DND-41 (cell line): ENCODE results near the gene IQSEC1.

Source experiments
- ATAC-seq: fragments of 200-7000 bp; cut with Tn5 transposase; 3 replicates; pipeline ENCODE4 v1.9.1; 2021; ENCODE audit warnings: low read depth; ENCODE audit not compliant: insufficient read depth
- DNase-seq: peaks from one replicate; pipeline ENCODE4 v3.0.0-alpha.2; 2020
- H2AFZ ChIP-seq: 2 replicates; pipeline ENCODE4 v1.6.0; 2012; ENCODE audit warnings: low read depth, low read length
- H3K27ac ChIP-seq: 2 replicates; pipeline ENCODE4 v1.5.1; 2012; ENCODE audit warnings: low read length, inconsistent platforms
- H3K27me3 ChIP-seq: fragments of 200-600 bp; sonication (generic); 2 replicates; pipeline ENCODE4 v1.6.0; 2012; ENCODE audit warnings: low read length, mild to moderate bottlenecking, inconsistent platforms; ENCODE audit not compliant: insufficient read depth, poor library complexity
- H3K36me3 ChIP-seq: 2 replicates; pipeline ENCODE4 v1.5.1; 2012; ENCODE audit warnings: low read length, inconsistent platforms; ENCODE audit not compliant: insufficient read depth
- H3K4me1 ChIP-seq: 2 replicates; pipeline ENCODE4 v1.5.1; 2012; ENCODE audit warnings: mild to moderate bottlenecking, low read length; ENCODE audit not compliant: insufficient read depth
- H3K4me2 ChIP-seq: 2 replicates; pipeline ENCODE4 v1.6.0; 2012; ENCODE audit warnings: mild to moderate bottlenecking, moderate library complexity, low read length, inconsistent platforms; ENCODE audit not compliant: insufficient read depth
- H3K4me3 ChIP-seq, 2 experiments: fragments of 200-600 bp in 1 of 2; shearing (Covaris generic) in 1 of 2; 2 replicates each; pipeline ENCODE4 v1.5.1; 2012 to 2016; ENCODE audit warnings: inconsistent platforms in 2 of 2, low read length in 2 of 2, mild to moderate bottlenecking in 2 of 2, low read depth in 1 of 2, moderate library complexity in 1 of 2
- H3K79me2 ChIP-seq: 2 replicates; pipeline ENCODE4 v1.6.0; 2012; ENCODE audit warnings: low read length, inconsistent platforms; ENCODE audit not compliant: insufficient read depth
- H3K9ac ChIP-seq: 2 replicates; pipeline ENCODE4 v1.6.0; 2012; ENCODE audit warnings: low read depth, mild to moderate bottlenecking, inconsistent platforms, low read length, moderate library complexity
- H3K9me3 ChIP-seq: 2 replicates; pipeline ENCODE4 v1.5.1; 2012; ENCODE audit warnings: low read length, moderate library complexity, mild to moderate bottlenecking, inconsistent platforms; ENCODE audit not compliant: insufficient read depth, severe bottlenecking
- H4K20me1 ChIP-seq: 2 replicates; pipeline ENCODE4 v1.6.0; 2012; ENCODE audit warnings: low read length; ENCODE audit not compliant: insufficient read depth
- EZH2 ChIP-seq: IDR thresholded peaks from 3 replicates; pipeline ENCODE4 v1.6.1; 2012; ENCODE audit warnings: borderline replicate concordance, low read depth, mild to moderate bottlenecking, moderate library complexity, low read length, inconsistent platforms; ENCODE audit not compliant: severe bottlenecking
- TF ChIP-seq, protein P1 (sequence below): IDR thresholded peaks from 2 replicates; pipeline ENCODE4 v1.5.1; 2012; ENCODE audit warnings: borderline replicate concordance, low read length, moderate library complexity, mild to moderate bottlenecking; ENCODE audit not compliant: poor library complexity, severe bottlenecking; ENCODE audit errors: extremely low read depth

Gene IQSEC1

DNA sequence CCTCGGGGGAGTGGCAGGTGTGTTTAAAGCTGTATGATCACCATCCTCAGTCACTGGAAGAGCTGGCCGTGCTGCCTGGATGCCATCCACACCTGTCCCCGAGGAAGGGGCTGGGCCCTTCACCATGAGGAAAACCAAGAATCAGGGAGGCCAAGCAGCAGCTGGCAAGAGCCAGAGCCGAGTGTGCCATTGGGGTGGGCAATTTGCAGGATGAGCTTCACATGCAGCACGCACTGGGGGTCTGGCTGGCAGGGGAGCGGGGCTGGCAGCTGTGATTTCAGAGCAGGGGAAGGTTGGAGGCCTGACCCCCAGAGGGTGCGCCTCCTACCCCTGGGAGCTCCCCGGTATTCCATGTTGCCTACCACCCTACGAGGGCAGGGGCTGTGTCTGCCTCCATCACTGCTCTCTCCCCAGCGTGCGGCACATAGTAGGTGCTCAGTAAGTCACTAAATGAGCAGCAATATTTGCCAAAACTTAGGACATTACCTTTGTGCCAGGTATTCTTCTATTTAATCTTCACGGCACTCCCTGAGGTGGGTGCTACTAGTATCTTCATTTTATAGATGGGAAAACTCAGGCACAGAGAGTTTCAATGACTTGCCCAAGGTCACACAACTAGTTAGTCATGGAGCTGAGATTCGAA lies 30.3 kb upstream of the IQSEC1 start:
- no peak overlapping the region for H3K4me3 ChIP-seq
- no peaks in the 10 kb centered on the region for H4K20me1 ChIP-seq
- no peaks in the 10 kb centered on the region for H3K79me2 ChIP-seq
- no peak for DNase-seq
- H3K36me3 ChIP-seq = no peaks in the 10 kb centered on the region
- no peaks in the 10 kb centered on the region for H3K9me3 ChIP-seq
- ATAC-seq = no peak
- H3K27me3 ChIP-seq = no peaks in the 10 kb centered on the region
- no peak overlapping the region for H3K4me2 ChIP-seq
- no peak overlapping the region for H2AFZ ChIP-seq
- H3K4me1 ChIP-seq = no peaks in the 10 kb centered on the region
- TF ChIP-seq EZH2 = no peak
- TF ChIP-seq, protein P1, sequence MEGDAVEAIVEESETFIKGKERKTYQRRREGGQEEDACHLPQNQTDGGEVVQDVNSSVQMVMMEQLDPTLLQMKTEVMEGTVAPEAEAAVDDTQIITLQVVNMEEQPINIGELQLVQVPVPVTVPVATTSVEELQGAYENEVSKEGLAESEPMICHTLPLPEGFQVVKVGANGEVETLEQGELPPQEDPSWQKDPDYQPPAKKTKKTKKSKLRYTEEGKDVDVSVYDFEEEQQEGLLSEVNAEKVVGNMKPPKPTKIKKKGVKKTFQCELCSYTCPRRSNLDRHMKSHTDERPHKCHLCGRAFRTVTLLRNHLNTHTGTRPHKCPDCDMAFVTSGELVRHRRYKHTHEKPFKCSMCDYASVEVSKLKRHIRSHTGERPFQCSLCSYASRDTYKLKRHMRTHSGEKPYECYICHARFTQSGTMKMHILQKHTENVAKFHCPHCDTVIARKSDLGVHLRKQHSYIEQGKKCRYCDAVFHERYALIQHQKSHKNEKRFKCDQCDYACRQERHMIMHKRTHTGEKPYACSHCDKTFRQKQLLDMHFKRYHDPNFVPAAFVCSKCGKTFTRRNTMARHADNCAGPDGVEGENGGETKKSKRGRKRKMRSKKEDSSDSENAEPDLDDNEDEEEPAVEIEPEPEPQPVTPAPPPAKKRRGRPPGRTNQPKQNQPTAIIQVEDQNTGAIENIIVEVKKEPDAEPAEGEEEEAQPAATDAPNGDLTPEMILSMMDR = no peak
- no peak overlapping the region for H3K9ac ChIP-seq
- no peak overlapping the region for H3K27ac ChIP-seq

DNA sequence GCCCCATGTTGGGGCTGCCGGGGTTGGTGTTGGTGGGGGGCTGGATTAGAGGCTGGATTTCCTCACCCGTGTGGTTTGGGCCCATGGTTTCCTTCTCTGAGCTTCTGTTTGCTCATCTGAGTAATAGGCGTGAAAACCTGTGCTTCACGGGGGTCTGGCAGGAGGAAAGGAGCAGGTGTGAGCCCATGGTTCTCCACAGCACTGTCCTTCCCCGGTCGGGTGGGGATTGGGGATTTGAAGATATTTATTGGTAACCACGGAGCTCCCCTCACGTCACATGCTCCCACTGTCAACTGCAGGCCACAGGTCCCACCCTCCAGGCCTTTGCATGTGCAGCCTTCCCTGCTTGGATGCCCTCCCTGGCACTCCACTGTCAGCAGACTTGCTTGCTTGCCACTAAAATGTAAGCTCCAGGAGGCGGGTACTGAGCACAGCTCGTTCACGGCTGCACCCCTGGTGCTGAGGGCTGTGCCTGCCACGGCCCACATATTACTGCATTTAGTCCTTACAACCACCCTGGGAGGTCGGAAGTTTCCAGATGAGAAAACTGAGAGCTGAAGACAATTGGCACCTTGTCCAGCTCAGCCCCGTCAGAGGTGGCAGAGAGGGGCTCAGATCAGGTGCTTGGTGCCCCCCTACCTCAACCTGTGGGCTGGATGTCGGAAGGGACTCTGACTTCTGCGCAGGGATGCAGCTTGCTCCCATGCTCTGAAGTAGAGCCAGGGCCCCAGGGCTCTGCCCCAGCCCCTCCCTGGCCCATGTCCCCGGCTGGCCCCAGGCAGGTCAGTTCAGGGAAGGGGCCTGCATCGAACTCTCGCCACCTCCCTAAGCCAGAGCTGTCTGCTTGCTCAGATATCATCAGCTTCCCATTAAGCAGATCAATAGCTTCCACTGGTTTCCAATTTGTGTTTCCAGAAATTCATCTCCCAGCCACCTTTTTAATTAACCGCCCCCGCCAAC lies 29.4 kb upstream of the IQSEC1 start:
- ATAC-seq = no peak
- H3K9me3 ChIP-seq = no peaks in the 10 kb centered on the region
- H3K27me3 ChIP-seq = no peaks in the 10 kb centered on the region
- no peaks in the 10 kb centered on the region for H3K79me2 ChIP-seq
- no peak overlapping the region for H2AFZ ChIP-seq
- no peaks in the 10 kb centered on the region for H3K36me3 ChIP-seq
- no peak overlapping the region for H3K27ac ChIP-seq
- no peak for DNase-seq
- no peaks in the 10 kb centered on the region for H4K20me1 ChIP-seq
- no peak for TF ChIP-seq EZH2
- TF ChIP-seq, protein P1 = no peak
- H3K4me2 ChIP-seq = no peak overlapping the region
- H3K9ac ChIP-seq = no peak overlapping the region
- no peak overlapping the region for H3K4me3 ChIP-seq
- no peaks in the 10 kb centered on the region for H3K4me1 ChIP-seq

DNA sequence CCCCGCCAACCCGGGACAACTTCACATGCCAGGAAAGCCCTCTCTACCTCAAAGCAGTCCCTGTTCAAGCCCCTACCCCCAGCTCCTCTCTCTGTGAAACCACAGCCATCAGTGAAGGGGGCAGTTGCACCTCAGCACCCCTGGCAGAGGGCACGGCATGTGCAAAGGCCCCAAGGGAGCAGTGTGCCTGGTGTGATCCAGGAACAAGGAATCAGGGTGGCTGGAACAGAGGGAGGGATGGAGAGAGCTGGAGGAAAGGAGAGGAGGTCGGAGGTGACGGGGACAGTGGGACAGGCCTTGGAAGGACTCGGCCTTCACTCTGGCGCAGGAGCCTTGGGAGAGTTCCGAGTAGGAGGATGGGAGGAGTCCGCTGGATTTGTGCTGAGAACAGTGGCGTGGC lies 26.5 kb upstream of the IQSEC1 start:
- Histone ChIP-seq H3K36me3 (no peaks in the 10 kb centered on the region), H3K9ac (no peak overlapping the region), H3K79me2 (no peaks in the 10 kb centered on the region), H4K20me1 (no peaks in the 10 kb centered on the region), H3K4me2 (no peak overlapping the region), H3K9me3 (no peaks in the 10 kb centered on the region), H3K4me3 (no peak overlapping the region), H3K27me3 (no peaks in the 10 kb centered on the region), H2AFZ (no peak overlapping the region), H3K27ac (no peak overlapping the region), H3K4me1 (no peaks in the 10 kb centered on the region)
- TF ChIP-seq, protein P1 = no peak
- TF ChIP-seq EZH2 = no peak
- no peak for DNase-seq
- ATAC-seq = 0 out of 3 replicates have a peak, but pooled peaks have one; percentile 19
